MG63 (cell line): ENCODE measurements around the gene RNU1-3. TPM values are rescaled to one million over a fixed set of nuclear protein-coding genes. Genes with fewer than 3 reads are reported as not detected.

Experiments used
- DNase-seq: peaks from one replicate; pipeline ENCODE4 v3.0.0-alpha.2; 2020
- H3K27me3 ChIP-seq: fragments of 250-450 bp; sonication (Bioruptor Pico); 2 replicates; pipeline ENCODE4 v1.5.1; 2020; ENCODE audit warnings: mild to moderate bottlenecking, moderate library complexity
- H3K36me3 ChIP-seq: fragments of 250-450 bp; sonication (Bioruptor Pico); 2 replicates; pipeline ENCODE4 v1.5.1; 2020; ENCODE audit warnings: mild to moderate bottlenecking, moderate library complexity
- H3K4me3 ChIP-seq: fragments of 250-450 bp; sonication (Bioruptor Pico); 2 replicates; pipeline ENCODE4 v1.5.1; 2020; ENCODE audit warnings: mild to moderate bottlenecking, moderate library complexity
- H3K9me3 ChIP-seq: fragments of 250-450 bp; sonication (Bioruptor Pico); 2 replicates; pipeline ENCODE4 v1.5.1; 2020; ENCODE audit warnings: mild to moderate bottlenecking, moderate library complexity
- total RNA-seq: library from RNA; depleted of rRNA; stranded (reverse); fragments of >200 nt; shearing (Covaris generic); gene quantifications from 2 replicates; pipeline ENCODE4 v1.2.3, GENCODE V29; 2014; ENCODE audit warnings: low replicate concordance; rRNA removed

RNU1-3 gene
- total RNA-seq, 1 experiment from 2014 or later: not detected

DNA sequence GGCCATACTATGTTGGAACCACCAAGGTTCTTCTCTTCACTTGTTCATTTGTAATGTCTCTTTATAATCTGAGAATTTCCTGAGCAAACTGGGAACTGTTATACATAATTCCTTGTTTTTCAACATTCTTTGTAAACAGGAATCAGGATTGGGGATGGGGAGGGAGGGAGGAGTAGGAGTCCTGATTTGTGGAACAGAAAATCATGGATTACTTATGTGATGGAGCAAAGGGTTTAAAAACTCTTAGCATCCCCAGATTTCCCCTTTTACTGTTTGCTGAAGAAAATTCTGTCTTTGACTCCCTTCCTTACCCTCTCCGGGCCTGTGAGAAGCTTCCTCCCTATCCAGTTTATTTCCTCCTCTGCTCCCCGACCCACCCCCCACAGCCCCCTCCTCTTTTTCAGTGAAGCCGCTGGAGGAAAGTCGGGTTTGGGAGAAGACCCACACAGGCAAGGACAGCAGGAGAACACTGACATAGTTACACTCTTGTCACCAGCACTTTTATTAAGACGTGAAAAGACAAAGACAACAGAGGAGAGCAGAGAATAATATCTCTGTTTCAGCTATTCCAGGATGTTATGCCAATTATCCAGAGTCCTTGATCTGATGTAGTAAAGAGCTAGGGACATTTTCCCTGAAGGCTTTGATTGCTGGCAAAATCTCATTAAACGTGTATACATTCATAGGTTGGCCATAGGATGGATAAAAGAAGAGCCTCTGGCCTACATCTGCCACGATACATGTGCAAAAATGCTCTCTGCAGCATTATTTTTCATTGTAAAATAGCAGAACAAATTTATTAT is 48.8 kb downstream of the RNU1-3 start:
- peaks cover 13% of the 10 kb centered on the region for H3K36me3 ChIP-seq
- DNase-seq: no peak

GRCh38 chr1:16617114-16617631 is 49.6 kb downstream of the RNU1-3 start:
- H3K4me3 ChIP-seq: no peak overlapping the region
- DNase-seq: no peak

More for the DNA sequence above, 48.8 kb downstream of the RNU1-3 start:
- Histone ChIP-seq H3K4me3 (no peak overlapping the region), H3K9me3 (no peaks in the 10 kb centered on the region), H3K27me3 (no peaks in the 10 kb centered on the region)

More at GRCh38 chr1:16617114-16617631, 49.6 kb downstream of the RNU1-3 start:
- peaks cover 5% of the 10 kb centered on the region for H3K36me3 ChIP-seq
- no peaks in the 10 kb centered on the region for H3K27me3 ChIP-seq
- H3K9me3 ChIP-seq: no peaks in the 10 kb centered on the region

Other genes with a start within 250 kb of the RNU1-3 start
- gene SPATA21, start 229.5 kb downstream of the RNU1-3 start, total RNA-seq: not detected in 2 replicates
- 42.4 and 86.0 TPM in 2 replicates for gene NECAP2, start 226.2 kb downstream of the RNU1-3 start, total RNA-seq
- not detected in 2 replicates for gene RNU1-1, start 152.7 kb downstream of the RNU1-3 start, total RNA-seq
- 8.1 and 9.2 TPM in 2 replicates for gene NBPF1, start 53.4 kb downstream of the RNU1-3 start, total RNA-seq
- not detected in 2 replicates for gene RNU1-4, start 73.6 kb upstream of the RNU1-3 start, total RNA-seq
- gene RNU1-2, start 229.0 kb upstream of the RNU1-3 start, total RNA-seq: not detected in 2 replicates